Activated T-cell treated with anti-CD3 and anti-CD28 coated beads, Interleukin-2, amount 50 U/mL, for 48 hours (primary cell): ENCODE results near the gene MYO7A.

Experiments used
- DNase-seq, 2 experiments: peaks; one replicate each; pipeline ENCODE4 v3.0.0-alpha.2; 2020

Gene MYO7A

GRCh38 chr11:77230878-77231605, 103.0 kb downstream of the MYO7A start:
- DNase-seq, result no peak

- no peak for DNase-seq
These were observed 103.8 kb downstream of the MYO7A start for GRCh38 chr11:77231800-77232199.

GRCh38 chr11:77232242-77232641, 104.2 kb downstream of the MYO7A start:
- DNase-seq, result no peak

GRCh38 chr11:77233011-77233410, 105.0 kb downstream of the MYO7A start:
- no peak for DNase-seq

- DNase-seq, result no peak
These were observed 108.9 kb downstream of the MYO7A start for GRCh38 chr11:77236901-77237300.

- DNase-seq, result no peak
These were observed 116.4 kb downstream of the MYO7A start for GRCh38 chr11:77244277-77245027.

GRCh38 chr11:77249427-77249826, 121.4 kb downstream of the MYO7A start:
- no peak for DNase-seq

GRCh38 chr11:77250881-77251640, 123.0 kb downstream of the MYO7A start:
- no peak for DNase-seq

GRCh38 chr11:77252555-77253270, 124.7 kb downstream of the MYO7A start:
- DNase-seq, result no peak

- DNase-seq, result no peak
These were observed 125.6 kb downstream of the MYO7A start for GRCh38 chr11:77253690-77254089.

- no peak for DNase-seq
These were observed 131.6 kb downstream of the MYO7A start for GRCh38 chr11:77259641-77260040.

- DNase-seq, result no peak
These were observed 134.8 kb downstream of the MYO7A start for GRCh38 chr11:77262803-77263202.
